GM20000 (cell line): ENCODE data around the gene PITPNC1.

Source experiments
- DNase-seq: peaks from one replicate; pipeline ENCODE4 v3.0.0; 2012; ENCODE audit warnings: low spot score
- CTCF ChIP-seq: IDR thresholded peaks from 2 replicates; pipeline ENCODE4 v1.5.1; 2012; ENCODE audit warnings: mild to moderate bottlenecking, control low read depth; ENCODE audit errors: extremely low read depth, missing control alignments

PITPNC1 gene

GRCh38 chr17:67488161-67488560 lies 111.1 kb downstream of the PITPNC1 start:
- no peak for DNase-seq
- TF ChIP-seq CTCF, result no peak

GRCh38 chr17:67488768-67489167 lies 111.7 kb downstream of the PITPNC1 start:
- DNase-seq, result no peak
- no peak for TF ChIP-seq CTCF

GRCh38 chr17:67489273-67489672 lies 112.2 kb downstream of the PITPNC1 start:
- no peak for DNase-seq
- TF ChIP-seq CTCF, result no peak

GRCh38 chr17:67490471-67490870 lies 113.4 kb downstream of the PITPNC1 start:
- TF ChIP-seq CTCF, result no peak
- DNase-seq, result no peak

GRCh38 chr17:67491009-67491680 lies 114.1 kb downstream of the PITPNC1 start:
- no peak for TF ChIP-seq CTCF
- DNase-seq, result no peak

GRCh38 chr17:67491681-67492024 lies 114.6 kb downstream of the PITPNC1 start:
- TF ChIP-seq CTCF, result no peak
- DNase-seq, result no peak

GRCh38 chr17:67492251-67492740 lies 115.2 kb downstream of the PITPNC1 start:
- TF ChIP-seq CTCF, result no peak
- no peak for DNase-seq
